Astrocyte (in vitro differentiated cells and primary cell): ENCODE results near the gene GTF2F2.

ENCODE experiments used
- CTCF ChIP-seq: IDR thresholded peaks from 2 replicates; pipeline ENCODE4 v1.5.1; 2011; ENCODE audit warnings: low read depth, mild to moderate bottlenecking, inconsistent platforms, low read length, moderate library complexity; ENCODE audit not compliant: insufficient read depth
- EZH2 ChIP-seq: IDR thresholded peaks from 2 replicates; pipeline ENCODE4 v1.6.1; 2012; ENCODE audit warnings: mild to moderate bottlenecking, low read length, inconsistent platforms; ENCODE audit not compliant: insufficient read depth

- TF ChIP-seq CTCF (no peak), EZH2 (no peak)
Measured at GRCh38 chr13:45137526-45137925, 17.2 kb downstream of the GTF2F2 start.
